ENCODE measurements around the gene LIAS.
"Not testable (repeated sequence)": the region's sequence is repeated elsewhere in the genome, so short reads cannot be mapped to it uniquely, and the experiment has no call there.

Gene LIAS

GRCh38 chr4:39502019-39502663 lies 43.3 kb downstream of the LIAS start:
- DNase-seq, result no peak

- DNase-seq, result not testable (repeated sequence)
Measured at GRCh38 chr4:39502664-39503035, 43.8 kb downstream of the LIAS start.

- no peak for DNase-seq
Measured at GRCh38 chr4:39504538-39504937, 45.7 kb downstream of the LIAS start.

- no peak for DNase-seq
Measured at GRCh38 chr4:39505581-39505980, 46.7 kb downstream of the LIAS start.

- no peak for DNase-seq
Measured at GRCh38 chr4:39510348-39510929, 51.6 kb downstream of the LIAS start.

GRCh38 chr4:39514266-39514665 lies 55.4 kb downstream of the LIAS start:
- DNase-seq, result not testable (repeated sequence)

GRCh38 chr4:39514888-39515401 lies 56.1 kb downstream of the LIAS start:
- DNase-seq, result no peak

GRCh38 chr4:39515669-39516401 lies 57.0 kb downstream of the LIAS start:
- not testable (repeated sequence) for DNase-seq

- DNase-seq, result no peak
Measured at GRCh38 chr4:39516407-39516966, 57.6 kb downstream of the LIAS start.

- no peak for DNase-seq
Measured at GRCh38 chr4:39518484-39518883, 59.6 kb downstream of the LIAS start.

GRCh38 chr4:39521253-39521919 lies 62.5 kb downstream of the LIAS start:
- no peak for DNase-seq

- no peak for DNase-seq
Measured at GRCh38 chr4:39522068-39522467, 63.2 kb downstream of the LIAS start.

GRCh38 chr4:39524161-39524957 lies 65.5 kb downstream of the LIAS start:
- DNase-seq, result no peak

- DNase-seq, result no peak
Measured at GRCh38 chr4:39525822-39526690, 67.2 kb downstream of the LIAS start.

GRCh38 chr4:39526765-39527295 lies 68.0 kb downstream of the LIAS start:
- no peak for DNase-seq

- DNase-seq, result peak; percentile 90
Measured at GRCh38 chr4:39527296-39528060, 68.6 kb downstream of the LIAS start, which contains the start of gene UGDH. Gene UGDH (minus strand): TSS chr4:39527439. CDS start chr4:39521512, 5,927 bp downstream.

- no peak for DNase-seq
Measured at GRCh38 chr4:39528061-39528465, 69.2 kb downstream of the LIAS start.
